Measurements from ENCODE around the gene RXFP1.

Gene RXFP1

DNA sequence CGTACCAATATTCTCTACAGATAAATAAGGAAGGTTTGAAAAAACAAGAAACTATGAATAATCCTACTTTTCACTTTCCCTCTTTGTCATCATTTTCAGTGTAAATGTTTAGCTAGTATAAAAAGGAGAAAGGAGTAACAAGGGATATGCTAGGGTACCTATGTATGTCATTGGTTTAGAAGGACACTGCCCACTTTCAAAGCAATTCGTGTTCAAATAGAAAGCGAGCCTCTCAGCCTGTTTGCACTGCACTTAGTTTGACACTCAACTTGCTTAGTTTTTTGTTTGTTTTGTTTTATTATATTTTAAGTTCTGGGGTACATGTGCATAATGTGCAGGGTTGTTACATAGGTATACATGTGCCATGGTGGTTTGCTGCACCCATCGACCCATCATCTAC, 21.6 kb upstream of the RXFP1 start:
- Histone ChIP-seq H3K4me3 (ENCODE audit: low read length) (no peak overlapping the region), H3F3A (ENCODE audit: control insufficient read depth, insufficient read depth) (no peaks in the 10 kb centered on the region), H3K4me2 (ENCODE audit: low read length) (no peak overlapping the region), H3K4me1 (ENCODE audit: control insufficient read depth, low read length) (no peaks in the 10 kb centered on the region), H4K20me1 (ENCODE audit: control insufficient read depth, insufficient read depth, low read depth, low read length) (no peaks in the 10 kb centered on the region), H3K9me3 (ENCODE audit: control insufficient read depth, insufficient read depth, low read length) (no peaks in the 10 kb centered on the region), H3K79me2 (ENCODE audit: control insufficient read depth, low read length) (no peaks in the 10 kb centered on the region), H3K27ac (ENCODE audit: low read depth, low read length) (no peak overlapping the region), H3K36me3 (ENCODE audit: control insufficient read depth, low read length) (no peaks in the 10 kb centered on the region), H3K27me3 (ENCODE audit: control insufficient read depth, low read length) (no peaks in the 10 kb centered on the region), H3K9me2 (replicated peaks; ENCODE audit: control insufficient read depth, low read length) (no peaks in the 10 kb centered on the region)
- no peak for TF ChIP-seq EZH2phosphoT487 (IDR thresholded peaks at IDR 0.05; ENCODE audit: borderline replicate concordance, low read length)
- TF ChIP-seq, protein P1, sequence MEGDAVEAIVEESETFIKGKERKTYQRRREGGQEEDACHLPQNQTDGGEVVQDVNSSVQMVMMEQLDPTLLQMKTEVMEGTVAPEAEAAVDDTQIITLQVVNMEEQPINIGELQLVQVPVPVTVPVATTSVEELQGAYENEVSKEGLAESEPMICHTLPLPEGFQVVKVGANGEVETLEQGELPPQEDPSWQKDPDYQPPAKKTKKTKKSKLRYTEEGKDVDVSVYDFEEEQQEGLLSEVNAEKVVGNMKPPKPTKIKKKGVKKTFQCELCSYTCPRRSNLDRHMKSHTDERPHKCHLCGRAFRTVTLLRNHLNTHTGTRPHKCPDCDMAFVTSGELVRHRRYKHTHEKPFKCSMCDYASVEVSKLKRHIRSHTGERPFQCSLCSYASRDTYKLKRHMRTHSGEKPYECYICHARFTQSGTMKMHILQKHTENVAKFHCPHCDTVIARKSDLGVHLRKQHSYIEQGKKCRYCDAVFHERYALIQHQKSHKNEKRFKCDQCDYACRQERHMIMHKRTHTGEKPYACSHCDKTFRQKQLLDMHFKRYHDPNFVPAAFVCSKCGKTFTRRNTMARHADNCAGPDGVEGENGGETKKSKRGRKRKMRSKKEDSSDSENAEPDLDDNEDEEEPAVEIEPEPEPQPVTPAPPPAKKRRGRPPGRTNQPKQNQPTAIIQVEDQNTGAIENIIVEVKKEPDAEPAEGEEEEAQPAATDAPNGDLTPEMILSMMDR (IDR thresholded peaks at IDR 0.05; ENCODE audit: low read depth, low read length, poor library complexity, severe bottlenecking): no peak

DNA sequence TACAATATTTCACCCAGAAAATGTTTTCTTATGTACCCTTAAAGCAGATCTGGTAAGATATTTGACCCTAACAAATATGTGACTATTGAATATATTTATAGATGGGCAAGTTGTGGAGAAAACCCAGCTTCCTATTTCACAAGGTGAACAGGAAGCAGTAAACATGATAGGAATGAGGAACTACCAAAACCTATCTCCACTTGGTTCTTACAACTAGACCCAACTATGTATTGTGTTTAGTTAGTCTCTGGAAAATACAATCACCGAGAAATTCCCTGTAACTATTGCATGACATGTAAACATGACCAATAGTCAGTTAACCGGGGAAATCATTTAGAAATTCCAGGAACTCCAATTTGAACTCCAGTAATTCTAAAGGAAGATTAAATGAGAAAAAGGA, 8.4 kb upstream of the RXFP1 start:
- H3K36me3 ChIP-seq (ENCODE audit: control insufficient read depth, low read length): no peaks in the 10 kb centered on the region
- no peak overlapping the region for H3K4me3 ChIP-seq (ENCODE audit: low read length)
- H4K20me1 ChIP-seq (ENCODE audit: control insufficient read depth, insufficient read depth, low read depth, low read length): no peaks in the 10 kb centered on the region
- H3K9me3 ChIP-seq (ENCODE audit: control insufficient read depth, insufficient read depth, low read length): no peaks in the 10 kb centered on the region
- H3K27me3 ChIP-seq (ENCODE audit: control insufficient read depth, low read length): no peaks in the 10 kb centered on the region
- no peaks in the 10 kb centered on the region for H3K9me2 ChIP-seq (replicated peaks; ENCODE audit: control insufficient read depth, low read length)
- H3K4me1 ChIP-seq (ENCODE audit: control insufficient read depth, low read length): no peaks in the 10 kb centered on the region
- H3K4me2 ChIP-seq (ENCODE audit: low read length): no peak overlapping the region
- TF ChIP-seq, protein P1 (IDR thresholded peaks at IDR 0.05; ENCODE audit: low read depth, low read length, poor library complexity, severe bottlenecking): no peak
- no peaks in the 10 kb centered on the region for H3F3A ChIP-seq (ENCODE audit: control insufficient read depth, insufficient read depth)
- H3K79me2 ChIP-seq (ENCODE audit: control insufficient read depth, low read length): no peaks in the 10 kb centered on the region
- no peak overlapping the region for H3K27ac ChIP-seq (ENCODE audit: low read depth, low read length)

DNA sequence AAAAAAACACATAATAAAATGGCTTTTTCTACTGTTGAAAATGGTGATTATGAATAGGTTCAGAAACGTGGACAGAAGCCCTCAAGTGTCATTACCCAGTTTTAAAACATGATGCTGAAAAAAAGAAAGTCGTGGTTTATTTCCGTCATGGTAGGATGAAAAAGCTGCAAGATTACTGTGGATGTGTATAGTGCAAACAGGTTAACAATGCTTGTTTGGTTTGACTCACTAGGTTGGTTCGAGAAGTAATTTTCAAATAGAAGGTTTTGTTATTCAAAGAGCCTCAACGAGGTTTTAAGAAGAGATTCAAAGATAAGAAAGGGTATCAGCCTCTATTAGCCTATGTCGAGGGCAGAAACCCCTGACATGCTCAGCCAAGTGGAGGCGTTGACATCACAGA, 2.5 kb upstream of the RXFP1 start:
- H3K27ac ChIP-seq (ENCODE audit: low read depth, low read length): no peak overlapping the region
- H3K4me2 ChIP-seq (ENCODE audit: low read length): no peak overlapping the region
- H3K9me3 ChIP-seq (ENCODE audit: control insufficient read depth, insufficient read depth, low read length): no peaks in the 10 kb centered on the region
- no peak overlapping the region for H3K4me3 ChIP-seq (ENCODE audit: low read length)
- no peaks in the 10 kb centered on the region for H3K4me1 ChIP-seq (ENCODE audit: control insufficient read depth, low read length)
- H3K79me2 ChIP-seq (ENCODE audit: control insufficient read depth, low read length): no peaks in the 10 kb centered on the region
- TF ChIP-seq, protein P1 (IDR thresholded peaks at IDR 0.05; ENCODE audit: low read depth, low read length, poor library complexity, severe bottlenecking): no peak
- TF ChIP-seq EZH2phosphoT487 (IDR thresholded peaks at IDR 0.05; ENCODE audit: borderline replicate concordance, low read length): no peak
- no peaks in the 10 kb centered on the region for H3K9me2 ChIP-seq (replicated peaks; ENCODE audit: control insufficient read depth, low read length)
- H3F3A ChIP-seq (ENCODE audit: control insufficient read depth, insufficient read depth): no peaks in the 10 kb centered on the region
- no peaks in the 10 kb centered on the region for H3K27me3 ChIP-seq (ENCODE audit: control insufficient read depth, low read length)
- H3K36me3 ChIP-seq (ENCODE audit: control insufficient read depth, low read length): no peaks in the 10 kb centered on the region
- H4K20me1 ChIP-seq (ENCODE audit: control insufficient read depth, insufficient read depth, low read depth, low read length): no peaks in the 10 kb centered on the region

All from DOHH2 (cell line).